ENCODE data around the gene SLC4A5. TPM values are rescaled to one million over a fixed set of nuclear protein-coding genes. Genes with fewer than 3 reads are reported as not detected.

The SLC4A5 gene
- total RNA-seq, 1 experiment from 2014 or later = not detected

DNA sequence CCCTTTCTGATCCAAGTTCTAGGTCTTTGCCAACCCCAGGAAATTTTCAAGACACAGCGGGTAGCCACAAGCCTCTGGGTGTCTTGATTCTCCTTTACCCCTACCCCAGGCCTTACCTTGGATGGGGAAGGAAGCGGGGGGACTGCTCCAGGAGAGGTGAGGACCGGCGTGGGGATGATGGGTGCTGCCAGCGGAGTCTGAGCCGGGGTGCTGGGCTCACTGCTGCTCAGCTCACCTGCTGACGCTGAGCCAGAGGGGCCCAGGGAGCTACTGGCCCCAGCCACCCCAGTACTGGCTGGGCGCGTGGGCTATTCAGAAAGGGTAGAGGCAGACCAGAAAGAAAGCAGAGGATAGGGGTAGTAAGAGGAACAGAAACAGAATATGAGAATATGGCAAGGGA, 28.2 kb upstream of the SLC4A5 start:
- H3K9me2 ChIP-seq (ENCODE audit: insufficient read depth) = no peaks in the 10 kb centered on the region
- TF ChIP-seq EZH2 (IDR thresholded peaks at IDR 0.05; ENCODE audit: low read depth) = no peak
- TF ChIP-seq, protein P1, sequence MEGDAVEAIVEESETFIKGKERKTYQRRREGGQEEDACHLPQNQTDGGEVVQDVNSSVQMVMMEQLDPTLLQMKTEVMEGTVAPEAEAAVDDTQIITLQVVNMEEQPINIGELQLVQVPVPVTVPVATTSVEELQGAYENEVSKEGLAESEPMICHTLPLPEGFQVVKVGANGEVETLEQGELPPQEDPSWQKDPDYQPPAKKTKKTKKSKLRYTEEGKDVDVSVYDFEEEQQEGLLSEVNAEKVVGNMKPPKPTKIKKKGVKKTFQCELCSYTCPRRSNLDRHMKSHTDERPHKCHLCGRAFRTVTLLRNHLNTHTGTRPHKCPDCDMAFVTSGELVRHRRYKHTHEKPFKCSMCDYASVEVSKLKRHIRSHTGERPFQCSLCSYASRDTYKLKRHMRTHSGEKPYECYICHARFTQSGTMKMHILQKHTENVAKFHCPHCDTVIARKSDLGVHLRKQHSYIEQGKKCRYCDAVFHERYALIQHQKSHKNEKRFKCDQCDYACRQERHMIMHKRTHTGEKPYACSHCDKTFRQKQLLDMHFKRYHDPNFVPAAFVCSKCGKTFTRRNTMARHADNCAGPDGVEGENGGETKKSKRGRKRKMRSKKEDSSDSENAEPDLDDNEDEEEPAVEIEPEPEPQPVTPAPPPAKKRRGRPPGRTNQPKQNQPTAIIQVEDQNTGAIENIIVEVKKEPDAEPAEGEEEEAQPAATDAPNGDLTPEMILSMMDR (conservative IDR thresholded peaks at IDR 0.05) = no peak
- no TSS peak for BruUV-seq (replicated peaks)
- DNase-seq = no peak
- no peaks in the 10 kb centered on the region for H3K4me1 ChIP-seq (replicated peaks; ENCODE audit: insufficient read depth)
- no peaks in the 10 kb centered on the region for H3K27me3 ChIP-seq (ENCODE audit: insufficient read depth, low read depth)
- peaks cover 24% of the 10 kb centered on the region; the same call in 1 of the 2 replicates for H3K36me3 ChIP-seq (ENCODE audit: low read depth)
- no peaks in the 10 kb centered on the region for H3K79me2 ChIP-seq (ENCODE audit: low read depth)
- no peak overlapping the region for H3K4me3 ChIP-seq
- H2AFZ ChIP-seq = no peak overlapping the region
- intact Hi-C loops (cut with micrococcal nuclease; ENCODE audit: unreplicated experiment) = no loop called here
- POLR2A ChIA-PET (ENCODE audit: unreplicated experiment) = no interaction called here
- no peaks in the 10 kb centered on the region for H4K20me1 ChIP-seq (ENCODE audit: insufficient read depth)
- CTCF ChIA-PET = no interaction called here
- no peaks in the 10 kb centered on the region for H3K9me3 ChIP-seq (ENCODE audit: insufficient read depth, low read depth)
- no peak overlapping the region for H3K27ac ChIP-seq
- H3K4me2 ChIP-seq = no peak overlapping the region
- H3F3A ChIP-seq (ENCODE audit: insufficient read depth, low read depth) = no peaks in the 10 kb centered on the region

DNA sequence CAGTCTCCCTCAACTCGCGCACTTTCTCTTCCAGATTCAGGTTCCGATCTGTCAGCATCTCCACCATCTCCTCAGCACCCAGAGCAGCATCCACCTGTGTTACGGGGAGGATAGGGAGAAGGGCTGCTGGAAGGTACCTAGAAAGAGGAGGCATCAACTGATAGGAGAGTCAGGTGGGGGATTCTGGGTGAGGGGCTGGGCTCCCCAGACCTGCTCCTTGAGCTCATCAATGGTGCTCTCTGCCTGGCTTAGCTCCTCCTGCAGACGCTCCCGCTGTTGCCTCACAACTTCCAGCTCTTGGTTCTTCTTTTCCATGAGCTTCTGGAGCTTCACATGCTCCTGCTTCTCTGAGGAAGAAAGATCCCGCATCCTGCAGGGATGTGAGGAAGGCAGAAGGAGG, 26.8 kb upstream of the SLC4A5 start:
- ChIA-PET CTCF (no interaction called here), POLR2A (ENCODE audit: unreplicated experiment) (no interaction called here)
- H3F3A ChIP-seq (ENCODE audit: insufficient read depth, low read depth) = no peaks in the 10 kb centered on the region
- DNase-seq = no peak
- intact Hi-C loops (cut with micrococcal nuclease; ENCODE audit: unreplicated experiment) = no loop called here
- no TSS peak for BruUV-seq (replicated peaks)
- peaks cover 24% of the 10 kb centered on the region; the same call in 1 of the 2 replicates for H3K36me3 ChIP-seq (ENCODE audit: low read depth)
- H3K9me3 ChIP-seq (ENCODE audit: insufficient read depth, low read depth) = no peaks in the 10 kb centered on the region
- no peak overlapping the region for H2AFZ ChIP-seq
- H3K4me3 ChIP-seq = no peak overlapping the region
- H3K27ac ChIP-seq = no peak overlapping the region
- H3K79me2 ChIP-seq (ENCODE audit: low read depth) = no peaks in the 10 kb centered on the region
- TF ChIP-seq, protein P1 (conservative IDR thresholded peaks at IDR 0.05) = no peak
- TF ChIP-seq EZH2 (IDR thresholded peaks at IDR 0.05; ENCODE audit: low read depth) = no peak
- H4K20me1 ChIP-seq (ENCODE audit: insufficient read depth) = no peaks in the 10 kb centered on the region
- no peak overlapping the region for H3K4me2 ChIP-seq
- no peaks in the 10 kb centered on the region for H3K27me3 ChIP-seq (ENCODE audit: insufficient read depth, low read depth)
- no peaks in the 10 kb centered on the region for H3K4me1 ChIP-seq (replicated peaks; ENCODE audit: insufficient read depth)
- H3K9me2 ChIP-seq (ENCODE audit: insufficient read depth) = no peaks in the 10 kb centered on the region

DNA sequence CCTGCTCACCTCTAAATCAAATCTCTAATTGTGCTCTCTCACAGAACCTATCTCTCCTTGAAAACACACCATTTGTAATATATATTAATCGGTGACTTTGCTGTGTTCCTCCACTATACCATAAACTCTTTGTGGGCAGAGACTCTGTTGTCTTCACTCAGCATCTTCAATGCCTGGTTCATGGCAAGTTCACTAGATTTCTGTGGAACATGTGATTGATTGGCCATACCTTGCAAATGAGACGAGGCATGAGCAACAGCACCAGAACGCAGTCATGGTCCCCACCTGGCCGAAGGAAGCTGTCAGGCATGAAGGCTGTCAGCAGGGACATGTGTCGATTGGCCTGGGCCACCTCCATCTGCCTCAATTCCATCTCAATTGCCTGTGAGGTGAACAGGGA, 25.3 kb upstream of the SLC4A5 start:
- Histone ChIP-seq H3K4me3 (no peak overlapping the region), H4K20me1 (ENCODE audit: insufficient read depth) (no peaks in the 10 kb centered on the region), H3K36me3 (ENCODE audit: low read depth) (peaks cover 24% of the 10 kb centered on the region; the same call in 1 of the 2 replicates), H3K27me3 (ENCODE audit: insufficient read depth, low read depth) (no peaks in the 10 kb centered on the region), H2AFZ (no peak overlapping the region), H3K4me1 (replicated peaks; ENCODE audit: insufficient read depth) (no peaks in the 10 kb centered on the region), H3K9me3 (ENCODE audit: insufficient read depth, low read depth) (no peaks in the 10 kb centered on the region), H3F3A (ENCODE audit: insufficient read depth, low read depth) (no peaks in the 10 kb centered on the region), H3K4me2 (no peak overlapping the region), H3K9me2 (ENCODE audit: insufficient read depth) (no peaks in the 10 kb centered on the region), H3K27ac (no peak overlapping the region), H3K79me2 (ENCODE audit: low read depth) (no peaks in the 10 kb centered on the region)
- BruUV-seq (replicated peaks) = no TSS peak
- intact Hi-C loops (cut with micrococcal nuclease; ENCODE audit: unreplicated experiment) = no loop called here
- no peak for DNase-seq
- POLR2A ChIA-PET (ENCODE audit: unreplicated experiment) = no interaction called here
- CTCF ChIA-PET = no interaction called here
- TF ChIP-seq EZH2 (IDR thresholded peaks at IDR 0.05; ENCODE audit: low read depth) = no peak
- TF ChIP-seq, protein P1 (conservative IDR thresholded peaks at IDR 0.05) = no peak
